ENCODE results near the gene SPRR2G. TPM values are rescaled to one million over a fixed set of nuclear protein-coding genes. Genes with fewer than 3 reads are reported as not detected.
"Not testable (repeated sequence)": the region's sequence is repeated elsewhere in the genome, so short reads cannot be mapped to it uniquely, and the experiment has no call there.

SPRR2G gene
- not detected for total RNA-seq

GRCh38 chr1:153150846-153151245 is at the start of gene SPRR2G:
Gene SPRR2G, minus strand, starts transcription at chr1:153150890. Its CDS starts 780 bp downstream, at chr1:153150110.
- Mint-ChIP-seq H3K27ac (no peak within 1 kb of the TSS), H3K4me1 (ENCODE audit: low read depth) (no peaks in the 10 kb centered on the region), H3K27me3 (ENCODE audit: low read depth) (peaks cover 9% of the 10 kb centered on the region), H3K4me3 (no peak within 1 kb of the TSS), H3K36me3 (ENCODE audit: low read depth) (no peaks in the 10 kb centered on the region), H3K9me3 (no peaks in the 10 kb centered on the region)
- DNase-seq, result no peak
- CTCF ChIA-PET, result interaction anchor here (1.0 kb wide), 1 partner anchor 202 kb away, joined by 3 read pairs; no protein-coding TSS in a partner anchor
- intact Hi-C loops (cut with micrococcal nuclease), result no loop called here

- no peaks in the 10 kb centered on the region for H3K36me3 Mint-ChIP-seq (ENCODE audit: low read depth)
- H3K4me3 Mint-ChIP-seq, result no peak overlapping the region
- CTCF ChIA-PET, result no interaction called here
- peaks cover 27% of the 10 kb centered on the region for H3K27me3 Mint-ChIP-seq (ENCODE audit: low read depth)
- H3K27ac Mint-ChIP-seq, result no peak overlapping the region
- no peaks in the 10 kb centered on the region for H3K4me1 Mint-ChIP-seq (ENCODE audit: low read depth)
- DNase-seq, result no peak
- H3K9me3 Mint-ChIP-seq, result no peaks in the 10 kb centered on the region
- intact Hi-C loops (cut with micrococcal nuclease), result loop anchor here (10.0 kb wide), 2 partner anchors 330 to 540 kb away; no protein-coding TSS in a partner anchor
Observed at GRCh38 chr1:153195216-153195615, 44.5 kb upstream of the SPRR2G start.

- CTCF ChIA-PET, result no interaction called here
- intact Hi-C loops (cut with micrococcal nuclease), result loop anchor here (10.0 kb wide), 2 partner anchors 330 to 540 kb away; no protein-coding TSS in a partner anchor
- no peaks in the 10 kb centered on the region for H3K36me3 Mint-ChIP-seq (ENCODE audit: low read depth)
- no peak overlapping the region for H3K4me3 Mint-ChIP-seq
- H3K27me3 Mint-ChIP-seq (ENCODE audit: low read depth), result peaks cover 35% of the 10 kb centered on the region
- no peaks in the 10 kb centered on the region for H3K4me1 Mint-ChIP-seq (ENCODE audit: low read depth)
- H3K27ac Mint-ChIP-seq, result no peak overlapping the region
- no peak for DNase-seq
- no peaks in the 10 kb centered on the region for H3K9me3 Mint-ChIP-seq
Observed at GRCh38 chr1:153194331-153195050, 43.8 kb upstream of the SPRR2G start.

GRCh38 chr1:153192697-153193096 is 42.0 kb upstream of the SPRR2G start:
- Mint-ChIP-seq H3K27ac (no peak overlapping the region), H3K27me3 (ENCODE audit: low read depth) (peaks cover 28% of the 10 kb centered on the region), H3K36me3 (ENCODE audit: low read depth) (no peaks in the 10 kb centered on the region), H3K9me3 (no peaks in the 10 kb centered on the region), H3K4me1 (ENCODE audit: low read depth) (no peaks in the 10 kb centered on the region), H3K4me3 (no peak overlapping the region)
- CTCF ChIA-PET, result interaction anchor here (0.6 to 1.6 kb wide), 6 partner anchors 29 to 540 kb away, joined by 3 to 7 read pairs (median 4); no protein-coding TSS in a partner anchor
- peak; percentile 17 for DNase-seq
- intact Hi-C loops (cut with micrococcal nuclease), result loop anchor here (10.0 kb wide), 2 partner anchors 328 to 538 kb away; no protein-coding TSS in a partner anchor

- peaks cover 37% of the 10 kb centered on the region for H3K27me3 Mint-ChIP-seq (ENCODE audit: low read depth)
- H3K4me3 Mint-ChIP-seq, result no peak overlapping the region
- no peaks in the 10 kb centered on the region for H3K36me3 Mint-ChIP-seq (ENCODE audit: low read depth)
- no peak for DNase-seq
- intact Hi-C loops (cut with micrococcal nuclease), result loop anchor here (10.0 kb wide), 2 partner anchors 326 to 536 kb away; no protein-coding TSS in a partner anchor
- CTCF ChIA-PET, result no interaction called here
- H3K4me1 Mint-ChIP-seq (ENCODE audit: low read depth), result no peaks in the 10 kb centered on the region
- H3K9me3 Mint-ChIP-seq, result peaks cover 9% of the 10 kb centered on the region
- H3K27ac Mint-ChIP-seq, result no peak overlapping the region
Observed at GRCh38 chr1:153190373-153190772, 39.7 kb upstream of the SPRR2G start.

- DNase-seq; H3K4me3 Mint-ChIP-seq; H3K27ac Mint-ChIP-seq; H3K4me1 Mint-ChIP-seq (ENCODE audit: low read depth); H3K36me3 Mint-ChIP-seq (ENCODE audit: low read depth); intact Hi-C loops (cut with micrococcal nuclease); H3K9me3 Mint-ChIP-seq; CTCF ChIA-PET: not testable (repeated sequence)
- peaks cover 40% of the 10 kb centered on the region for H3K27me3 Mint-ChIP-seq (ENCODE audit: low read depth)
Observed at GRCh38 chr1:153188301-153188700, 37.6 kb upstream of the SPRR2G start.

GRCh38 chr1:153180556-153180955 is 29.9 kb upstream of the SPRR2G start:
- Mint-ChIP-seq H3K9me3 (peaks cover 2% of the 10 kb centered on the region), H3K36me3 (ENCODE audit: low read depth) (no peaks in the 10 kb centered on the region), H3K27me3 (ENCODE audit: low read depth) (peaks cover 22% of the 10 kb centered on the region), H3K27ac (no peak overlapping the region), H3K4me3 (no peak overlapping the region), H3K4me1 (ENCODE audit: low read depth) (no peaks in the 10 kb centered on the region)
- CTCF ChIA-PET, result no interaction called here
- DNase-seq, result no peak
- intact Hi-C loops (cut with micrococcal nuclease), result no loop called here

- Mint-ChIP-seq H3K36me3 (ENCODE audit: low read depth) (no peaks in the 10 kb centered on the region), H3K4me1 (ENCODE audit: low read depth) (no peaks in the 10 kb centered on the region), H3K9me3 (no peaks in the 10 kb centered on the region), H3K27ac (no peak overlapping the region), H3K27me3 (ENCODE audit: low read depth) (peaks cover 17% of the 10 kb centered on the region), H3K4me3 (no peak overlapping the region)
- CTCF ChIA-PET, result no interaction called here
- intact Hi-C loops (cut with micrococcal nuclease), result no loop called here
- no peak for DNase-seq
Observed at GRCh38 chr1:153178922-153179321, 28.2 kb upstream of the SPRR2G start.

GRCh38 chr1:153174624-153175023 is 23.9 kb upstream of the SPRR2G start:
- Mint-ChIP-seq H3K27ac (no peak overlapping the region), H3K9me3 (no peaks in the 10 kb centered on the region), H3K27me3 (ENCODE audit: low read depth) (peaks cover 7% of the 10 kb centered on the region), H3K36me3 (ENCODE audit: low read depth) (no peaks in the 10 kb centered on the region), H3K4me1 (ENCODE audit: low read depth) (no peaks in the 10 kb centered on the region), H3K4me3 (no peak overlapping the region)
- CTCF ChIA-PET, result no interaction called here
- intact Hi-C loops (cut with micrococcal nuclease), result no loop called here
- no peak for DNase-seq

GRCh38 chr1:153168686-153169085 is 18.0 kb upstream of the SPRR2G start:
- DNase-seq, result no peak
- Mint-ChIP-seq H3K27ac (no peak overlapping the region), H3K4me3 (no peak overlapping the region), H3K36me3 (ENCODE audit: low read depth) (no peaks in the 10 kb centered on the region), H3K27me3 (ENCODE audit: low read depth) (peaks cover 23% of the 10 kb centered on the region), H3K4me1 (ENCODE audit: low read depth) (no peaks in the 10 kb centered on the region), H3K9me3 (no peaks in the 10 kb centered on the region)
- intact Hi-C loops (cut with micrococcal nuclease), result no loop called here
- CTCF ChIA-PET, result no interaction called here

GRCh38 chr1:153155541-153155940 is 4.9 kb upstream of the SPRR2G start:
- Mint-ChIP-seq H3K36me3 (ENCODE audit: low read depth) (no peaks in the 10 kb centered on the region), H3K9me3 (peaks cover 6% of the 10 kb centered on the region), H3K4me3 (no peak overlapping the region), H3K4me1 (ENCODE audit: low read depth) (no peaks in the 10 kb centered on the region), H3K27me3 (ENCODE audit: low read depth) (peaks cover 12% of the 10 kb centered on the region), H3K27ac (no peak overlapping the region)
- intact Hi-C loops (cut with micrococcal nuclease), result no loop called here
- no peak for DNase-seq
- CTCF ChIA-PET, result no interaction called here

- Mint-ChIP-seq H3K36me3 (ENCODE audit: low read depth) (no peaks in the 10 kb centered on the region), H3K4me1 (ENCODE audit: low read depth) (no peaks in the 10 kb centered on the region), H3K4me3 (no peak overlapping the region), H3K27ac (no peak overlapping the region), H3K27me3 (ENCODE audit: low read depth) (peaks cover 8% of the 10 kb centered on the region), H3K9me3 (no peaks in the 10 kb centered on the region)
- intact Hi-C loops (cut with micrococcal nuclease), result no loop called here
- CTCF ChIA-PET, result interaction anchor here (1.0 kb wide), 1 partner anchor 78 kb away, joined by 3 read pairs; no protein-coding TSS in a partner anchor
- DNase-seq, result no peak
Observed at GRCh38 chr1:153152481-153152880, 1.8 kb upstream of the SPRR2G start.

GRCh38 chr1:153141377-153141776 is 9.3 kb downstream of the SPRR2G start:
- H3K36me3 Mint-ChIP-seq (ENCODE audit: low read depth), result no peaks in the 10 kb centered on the region
- no peaks in the 10 kb centered on the region for H3K9me3 Mint-ChIP-seq
- no peak overlapping the region for H3K27ac Mint-ChIP-seq
- intact Hi-C loops (cut with micrococcal nuclease), result no loop called here
- H3K4me1 Mint-ChIP-seq (ENCODE audit: low read depth), result no peaks in the 10 kb centered on the region
- no peak overlapping the region for H3K4me3 Mint-ChIP-seq
- CTCF ChIA-PET, result no interaction called here
- H3K27me3 Mint-ChIP-seq (ENCODE audit: low read depth), result peaks cover 22% of the 10 kb centered on the region
- DNase-seq, result no peak

All from activated naive CD4-positive, alpha-beta T cell treated with anti-CD3 and anti-CD28 coated beads for 36 hours (primary cell).